Testis (tissue), 3 donors: Measurements from ENCODE around the gene MASP2. TPM values are rescaled to one million over a fixed set of nuclear protein-coding genes. Genes with fewer than 3 reads are reported as not detected.

ENCODE experiments used
- DNase-seq: peaks from one replicate; pipeline ENCODE4 v3.0.0-alpha.2; 2019
- H3K27ac ChIP-seq, 2 donors: fragments of 200-600 bp; sonication (generic); one replicate each; pipeline ENCODE4 v1.5.1; 2019
- H3K27me3 ChIP-seq: fragments of 200-600 bp; sonication (generic); one replicate; pipeline ENCODE4 v1.5.1; 2019
- H3K36me3 ChIP-seq: fragments of 200-600 bp; sonication (generic); one replicate; pipeline ENCODE4 v1.5.1; 2017; ENCODE audit warnings: low read depth; ENCODE audit errors: missing control alignments
- H3K4me1 ChIP-seq: fragments of 200-600 bp; sonication (generic); one replicate; pipeline ENCODE4 v1.5.1; 2019
- H3K4me3 ChIP-seq, 2 donors: fragments of 200-600 bp; sonication (generic); one replicate each; pipeline ENCODE4 v1.5.1; 2017 to 2019
- H3K9me3 ChIP-seq: fragments of 200-600 bp; sonication (generic); one replicate; pipeline ENCODE4 v1.5.1; 2017
- POLR2A ChIP-seq: fragments of 450-650 bp; IDR thresholded peaks from one replicate; pipeline ENCODE4 v1.6.1; 2017; ENCODE audit warnings: antibody characterized with exemption, mild to moderate bottlenecking, moderate library complexity
- WGBS, 2 donors: methylation state at CpG; one replicate each; pipeline ENCODE4 v1.1.5; 2018; 5-methylcytosine and 5-hydroxymethylcytosine counted together
- intact Hi-C: fragments of 100-400 bp; cut with DNase I; formaldehyde crosslinking; loops from one replicate; pipeline ENCODE4 v1.15.1; 2023; ENCODE audit warnings: low total_unique reads
- polyA plus RNA-seq: library from polyadenylated mRNA; stranded (reverse); fragments of 350-450 nt; fragmentation: Illumina TruSeq; extraction: RNeasy Lipid Tissue Mini Kit (QIAGEN cat#74804); gene quantifications from one replicate; pipeline ENCODE4 v1.2.3, GENCODE V29; 2014; ENCODE audit warnings: low read depth, low replicate concordance; ENCODE audit not compliant: insufficient read depth
- total RNA-seq, 2 donors: library from RNA; depleted of rRNA; stranded (reverse); fragments of >200 nt; gene quantifications; one replicate each; pipeline ENCODE4 v1.2.3, GENCODE V29; 2016
- TF ChIP-seq, protein P1 (sequence below), 3 experiments: fragments of 450-650 bp in 2 of 3; fragments of 200-600 bp in 1 of 3; sonication (generic) in 1 of 3; IDR thresholded peaks; one replicate each; pipeline ENCODE4 v1.5.1; 2016 to 2019; ENCODE audit warnings: antibody characterized with exemption in 3 of 3, mild to moderate bottlenecking in 2 of 3, moderate library complexity in 1 of 3

MASP2 gene
- total and polyA plus RNA-seq, 3 donors from 2014 or later = 0.31 TPM; not detected in 1

DNA sequence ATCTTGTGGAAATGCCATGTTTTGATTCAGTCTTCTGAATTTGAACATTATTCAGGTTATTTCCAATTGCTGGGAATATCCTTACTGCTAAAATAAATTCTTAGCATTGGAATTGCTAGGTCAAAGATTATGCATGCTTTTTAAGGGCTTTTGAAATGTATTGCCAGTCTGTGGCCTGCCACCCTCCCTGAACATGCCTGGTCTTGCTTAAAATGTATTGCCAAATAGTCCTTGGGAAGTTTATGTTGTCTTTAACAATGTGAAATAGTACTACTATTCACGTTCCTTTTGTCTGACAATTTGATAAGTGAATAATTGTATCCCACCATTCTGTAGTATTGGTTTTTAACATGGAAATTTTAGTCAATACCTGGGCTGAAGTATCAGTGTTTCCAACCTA lies 21.0 kb downstream of the MASP2 start:
- 65 to 68% methylated on average over 1 of the region's 1 CpG for WGBS, 2 donors
- H3K27me3 ChIP-seq = no peaks in the 10 kb centered on the region
- H3K27ac ChIP-seq = no peak overlapping the region
- TF ChIP-seq POLR2A = no peak
- TF ChIP-seq, protein P1, sequence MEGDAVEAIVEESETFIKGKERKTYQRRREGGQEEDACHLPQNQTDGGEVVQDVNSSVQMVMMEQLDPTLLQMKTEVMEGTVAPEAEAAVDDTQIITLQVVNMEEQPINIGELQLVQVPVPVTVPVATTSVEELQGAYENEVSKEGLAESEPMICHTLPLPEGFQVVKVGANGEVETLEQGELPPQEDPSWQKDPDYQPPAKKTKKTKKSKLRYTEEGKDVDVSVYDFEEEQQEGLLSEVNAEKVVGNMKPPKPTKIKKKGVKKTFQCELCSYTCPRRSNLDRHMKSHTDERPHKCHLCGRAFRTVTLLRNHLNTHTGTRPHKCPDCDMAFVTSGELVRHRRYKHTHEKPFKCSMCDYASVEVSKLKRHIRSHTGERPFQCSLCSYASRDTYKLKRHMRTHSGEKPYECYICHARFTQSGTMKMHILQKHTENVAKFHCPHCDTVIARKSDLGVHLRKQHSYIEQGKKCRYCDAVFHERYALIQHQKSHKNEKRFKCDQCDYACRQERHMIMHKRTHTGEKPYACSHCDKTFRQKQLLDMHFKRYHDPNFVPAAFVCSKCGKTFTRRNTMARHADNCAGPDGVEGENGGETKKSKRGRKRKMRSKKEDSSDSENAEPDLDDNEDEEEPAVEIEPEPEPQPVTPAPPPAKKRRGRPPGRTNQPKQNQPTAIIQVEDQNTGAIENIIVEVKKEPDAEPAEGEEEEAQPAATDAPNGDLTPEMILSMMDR (IDR thresholded peaks at IDR 0.05) = no peak
- no peaks in the 10 kb centered on the region for H3K9me3 ChIP-seq
- no peaks in the 10 kb centered on the region for H3K4me1 ChIP-seq
- H3K36me3 ChIP-seq = no peaks in the 10 kb centered on the region
- DNase-seq = no peak
- intact Hi-C loops = no loop called here
- no peak overlapping the region for H3K4me3 ChIP-seq

DNA sequence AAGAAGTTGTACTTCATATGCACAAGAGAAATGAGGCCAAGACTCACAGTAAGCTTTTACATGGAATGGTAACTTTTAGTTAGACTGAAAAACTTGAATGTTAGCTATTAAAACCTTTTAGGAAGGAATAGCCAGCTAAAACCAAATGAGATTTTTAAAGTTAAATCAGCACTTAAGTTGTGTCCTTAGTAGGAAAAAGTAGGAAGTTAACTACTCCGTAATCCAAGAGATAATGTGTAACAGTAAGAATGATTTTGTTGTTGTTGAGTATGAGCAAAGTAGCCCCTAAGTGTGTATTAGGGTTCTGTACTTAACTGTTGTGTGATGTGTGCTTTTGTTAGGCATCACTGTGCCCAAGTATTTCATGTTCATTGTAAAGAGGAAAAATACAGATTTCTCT lies 21.4 kb downstream of the MASP2 start:
- H3K36me3 ChIP-seq = no peaks in the 10 kb centered on the region
- no peaks in the 10 kb centered on the region for H3K4me1 ChIP-seq

DNA sequence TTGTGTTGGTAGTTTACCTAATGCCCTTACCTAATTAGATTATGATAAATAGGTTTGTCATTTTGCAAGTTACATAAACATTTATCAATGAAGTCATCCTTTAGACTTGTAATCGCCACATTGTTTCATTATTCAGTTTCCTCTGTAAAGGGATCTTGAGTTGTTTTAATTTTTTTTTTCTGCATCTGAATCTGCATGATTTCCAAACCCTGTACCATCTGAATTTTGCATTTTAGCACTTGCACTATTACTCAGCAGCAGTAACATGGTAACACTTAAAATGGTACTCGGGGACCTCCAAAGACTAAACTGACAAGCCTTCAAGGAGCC lies 22.2 kb downstream of the MASP2 start:
- Histone ChIP-seq H3K36me3 (no peaks in the 10 kb centered on the region), H3K4me3 (no peak overlapping the region), H3K27ac (no peak overlapping the region), H3K9me3 (no peaks in the 10 kb centered on the region), H3K27me3 (no peaks in the 10 kb centered on the region), H3K4me1 (no peaks in the 10 kb centered on the region)
- intact Hi-C loops = no loop called here
- 81 to 83% methylated on average over 2 of the region's 2 CpGs for WGBS, 2 donors
- no peak for DNase-seq
- TF ChIP-seq, protein P1 (IDR thresholded peaks at IDR 0.05) = no peak
- no peak for TF ChIP-seq POLR2A

More for the DNA sequence above, 21.4 kb downstream of the MASP2 start:
- Histone ChIP-seq H3K9me3 (no peaks in the 10 kb centered on the region), H3K27ac (no peak overlapping the region), H3K4me3 (no peak overlapping the region), H3K27me3 (no peaks in the 10 kb centered on the region)
- 89% methylated on average over 1 of the region's 1 CpG for WGBS, 2 donors
- intact Hi-C loops = no loop called here
- TF ChIP-seq POLR2A = no peak
- TF ChIP-seq, protein P1 (IDR thresholded peaks at IDR 0.05) = no peak
- DNase-seq = no peak

DNA sequence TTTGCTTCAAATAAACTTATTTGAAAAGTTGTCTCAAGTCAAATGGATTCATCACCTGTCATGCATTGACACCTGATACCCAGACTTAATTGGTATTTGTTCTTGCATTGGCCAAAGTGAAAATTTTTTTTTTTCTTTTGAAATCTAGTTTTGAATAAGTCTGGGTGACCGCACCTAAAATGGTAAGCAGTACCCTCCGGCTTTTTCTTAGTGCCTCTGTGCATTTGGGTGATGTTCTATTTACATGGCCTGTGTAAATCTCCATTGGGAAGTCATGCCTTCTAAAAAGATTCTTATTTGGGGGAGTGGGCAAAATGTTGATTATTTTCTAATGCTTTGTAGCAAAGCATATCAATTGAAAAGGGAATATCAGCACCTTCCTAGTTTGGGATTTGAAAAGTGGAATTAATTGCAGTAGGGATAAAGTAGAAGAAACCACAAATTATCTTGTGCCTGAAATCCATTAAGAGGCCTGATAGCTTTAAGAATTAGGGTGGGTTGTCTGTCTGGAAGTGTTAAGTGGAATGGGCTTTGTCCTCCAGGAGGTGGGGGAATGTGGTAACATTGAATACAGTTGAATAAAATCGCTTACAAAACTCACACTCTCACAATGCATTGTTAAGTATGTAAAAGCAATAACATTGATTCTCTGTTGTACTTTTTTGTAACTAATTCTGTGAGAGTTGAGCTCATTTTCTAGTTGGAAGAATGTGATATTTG lies 22.7 kb downstream of the MASP2 start:
- H3K4me1 ChIP-seq = no peaks in the 10 kb centered on the region
- intact Hi-C loops = no loop called here
- H3K27me3 ChIP-seq = no peaks in the 10 kb centered on the region
- H3K4me3 ChIP-seq = no peak overlapping the region
- 75 to 82% methylated on average over 3 of the region's 3 CpGs for WGBS, 2 donors
- TF ChIP-seq, protein P1 (IDR thresholded peaks at IDR 0.05) = no peak
- TF ChIP-seq POLR2A = no peak
- no peak overlapping the region for H3K27ac ChIP-seq
- no peak for DNase-seq
- no peaks in the 10 kb centered on the region for H3K9me3 ChIP-seq
- no peaks in the 10 kb centered on the region for H3K36me3 ChIP-seq

DNA sequence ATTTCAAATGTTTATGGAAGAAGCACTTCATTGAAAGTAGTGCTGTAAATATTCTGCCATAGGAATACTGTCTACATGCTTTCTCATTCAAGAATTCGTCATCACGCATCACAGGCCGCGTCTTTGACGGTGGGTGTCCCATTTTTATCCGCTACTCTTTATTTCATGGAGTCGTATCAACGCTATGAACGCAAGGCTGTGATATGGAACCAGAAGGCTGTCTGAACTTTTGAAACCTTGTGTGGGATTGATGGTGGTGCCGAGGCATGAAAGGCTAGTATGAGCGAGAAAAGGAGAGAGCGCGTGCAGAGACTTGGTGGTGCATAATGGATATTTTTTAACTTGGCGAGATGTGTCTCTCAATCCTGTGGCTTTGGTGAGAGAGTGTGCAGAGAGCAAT lies 23.8 kb downstream of the MASP2 start:
- H3K36me3 ChIP-seq = no peaks in the 10 kb centered on the region
- 93 to 95% methylated on average over 14 of the region's 14 CpGs for WGBS, 2 donors
- H3K27me3 ChIP-seq = no peaks in the 10 kb centered on the region
- no peak overlapping the region for H3K4me3 ChIP-seq
- intact Hi-C loops = no loop called here
- no peaks in the 10 kb centered on the region for H3K9me3 ChIP-seq
- no peak overlapping the region for H3K27ac ChIP-seq
- no peak for DNase-seq
- TF ChIP-seq, protein P1 (IDR thresholded peaks at IDR 0.05) = no peak
- TF ChIP-seq POLR2A = no peak
- no peaks in the 10 kb centered on the region for H3K4me1 ChIP-seq
